Activated T-cell treated with anti-CD3 and anti-CD28 coated beads for 24 hours (primary cell): ENCODE results near the gene UBL5.
"Not testable (repeated sequence)": the region's sequence is repeated elsewhere in the genome, so short reads cannot be mapped to it uniquely, and the experiment has no call there.

Source experiments
- DNase-seq: peaks from one replicate; pipeline ENCODE4 v3.0.0-alpha.2; 2020; ENCODE audit warnings: low read depth

Gene UBL5

GRCh38 chr19:9827289-9828238 lies at the start of gene UBL5:
TSS of gene UBL5 (plus strand) at chr19:9827918. CDS start at chr19:9828338, 420 bp downstream.
- DNase-seq: peak; percentile 92

GRCh38 chr19:9782338-9782737 lies 45.4 kb upstream of the UBL5 start:
- DNase-seq: no peak

- DNase-seq: not testable (repeated sequence)
Observed at GRCh38 chr19:9784163-9784496, 43.6 kb upstream of the UBL5 start.

GRCh38 chr19:9785367-9786331 lies 42.1 kb upstream of the UBL5 start:
- peak; percentile 95 for DNase-seq

- no peak for DNase-seq
Observed at GRCh38 chr19:9786342-9786741, 41.4 kb upstream of the UBL5 start.

GRCh38 chr19:9786819-9787218 lies 40.9 kb upstream of the UBL5 start:
- DNase-seq: no peak

DNA sequence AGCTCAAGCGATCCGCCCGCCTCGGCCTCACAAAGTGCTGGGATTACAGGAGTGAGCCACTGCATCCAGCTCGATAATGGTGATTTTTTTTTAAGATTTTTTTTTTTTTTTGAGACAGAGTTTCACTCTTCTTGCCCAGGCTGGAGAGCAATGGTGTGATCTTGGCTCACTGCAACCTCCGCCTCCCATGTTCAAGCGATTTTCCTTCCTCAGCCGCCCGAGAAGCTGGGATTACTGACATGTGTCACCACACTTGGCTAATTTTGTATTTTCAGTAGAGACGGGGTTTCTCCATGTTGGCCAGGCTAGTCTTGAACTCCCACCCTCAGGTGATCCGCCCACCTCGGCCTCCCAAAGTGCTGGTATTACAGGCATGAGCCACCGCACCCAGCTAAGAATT lies 39.1 kb upstream of the UBL5 start:
- DNase-seq: not testable (repeated sequence)

DNA sequence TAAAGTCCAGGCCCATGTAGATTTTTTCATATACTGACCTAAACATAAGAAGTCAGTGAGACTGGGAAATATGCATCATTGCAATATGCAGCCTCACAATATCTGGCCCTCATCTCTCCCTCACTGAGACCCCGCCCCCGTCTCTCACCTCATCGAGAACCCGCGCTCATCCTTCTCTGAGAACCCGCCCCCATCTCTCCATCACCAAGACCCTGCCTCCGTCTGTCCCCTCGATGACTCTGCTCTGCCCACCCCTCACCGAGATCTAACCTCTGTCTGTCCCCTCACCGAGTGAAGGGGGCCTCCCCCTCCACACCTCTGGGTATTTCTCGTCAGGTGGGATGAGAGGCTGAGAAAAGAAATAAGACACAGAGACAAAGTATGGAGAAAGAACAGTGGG lies 38.7 kb upstream of the UBL5 start:
- no peak for DNase-seq

- DNase-seq: not testable (repeated sequence)
Observed at GRCh38 chr19:9789579-9789978, 38.1 kb upstream of the UBL5 start.

- DNase-seq: not testable (repeated sequence)
Observed at GRCh38 chr19:9791073-9791367, 36.7 kb upstream of the UBL5 start.

DNA sequence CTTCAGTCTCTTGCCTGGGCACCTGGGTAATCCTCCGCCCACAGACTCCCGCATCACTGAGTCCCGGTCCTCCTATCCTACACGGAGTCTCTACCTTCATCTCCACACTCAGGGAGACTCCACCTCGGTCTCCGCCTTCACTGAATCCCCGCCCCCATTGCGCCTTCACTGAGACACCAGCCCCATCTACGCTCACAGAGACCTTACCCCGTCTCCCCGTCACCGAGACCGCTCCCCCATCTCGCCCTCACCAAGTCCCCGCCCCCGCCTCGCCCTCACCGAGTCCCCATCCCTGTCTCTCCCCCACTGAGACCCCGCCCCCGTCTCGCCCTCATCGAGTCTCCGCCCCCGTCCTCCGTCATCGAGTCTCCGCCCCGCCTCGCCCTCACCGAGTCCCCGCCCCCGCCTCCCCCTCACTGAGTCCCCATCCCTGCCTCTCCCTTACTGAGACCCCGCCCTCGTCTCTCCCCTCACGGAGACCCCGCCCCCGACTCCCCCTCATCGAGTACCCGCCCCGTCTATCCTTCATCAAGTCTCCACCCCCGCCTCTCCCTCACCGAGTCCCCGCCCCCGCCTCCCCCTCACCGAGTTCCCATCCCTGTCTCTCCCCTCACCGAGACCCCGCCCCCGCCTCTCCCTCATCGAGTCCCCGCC lies 36.0 kb upstream of the UBL5 start:
- peak; percentile 82 for DNase-seq

- peak; percentile 83 for DNase-seq
Observed at GRCh38 chr19:9792206-9793070, 35.3 kb upstream of the UBL5 start.

- DNase-seq: peak; percentile 49
Observed at GRCh38 chr19:9793071-9793591, 34.6 kb upstream of the UBL5 start.

- DNase-seq: peak; percentile 79
Observed at GRCh38 chr19:9796113-9796773, 31.5 kb upstream of the UBL5 start.

DNA sequence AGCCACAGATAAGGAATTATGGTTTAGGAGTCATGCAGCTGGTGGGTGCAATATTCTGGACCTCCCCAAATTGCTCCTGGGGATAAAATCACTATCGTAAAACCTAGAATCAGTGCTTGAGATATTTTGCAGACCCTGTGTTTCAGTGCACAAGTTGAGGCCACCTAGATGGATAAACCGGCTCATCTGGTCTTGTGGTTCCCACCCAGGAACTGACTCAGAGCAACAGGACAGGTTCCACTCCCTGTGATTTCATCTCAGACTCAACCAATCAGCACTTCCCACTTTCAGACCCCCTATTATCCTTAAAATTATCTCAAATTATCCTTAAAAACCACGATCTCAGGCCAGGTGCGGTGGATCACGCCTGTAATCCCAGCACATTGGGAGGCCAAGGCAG lies 29.8 kb upstream of the UBL5 start:
- no peak for DNase-seq

DNA sequence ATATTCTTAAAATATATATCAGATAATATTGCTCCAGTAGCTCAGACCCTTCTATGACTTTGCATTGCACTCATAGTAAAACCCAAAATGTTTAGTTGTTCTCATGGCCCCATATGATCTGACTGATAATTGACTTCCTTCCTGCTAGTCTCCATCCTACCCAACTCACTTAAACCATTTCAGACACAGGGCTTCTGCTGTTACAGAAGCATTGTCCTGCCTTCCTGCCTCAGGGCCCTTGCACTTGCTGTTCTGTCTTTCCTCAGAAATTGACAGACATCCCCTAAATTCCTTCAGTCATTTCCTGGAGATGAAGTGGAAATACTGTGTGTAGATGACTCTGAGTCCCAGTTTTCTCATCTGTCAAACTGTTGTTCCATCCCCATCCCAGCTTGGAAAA lies 28.6 kb upstream of the UBL5 start:
- no peak for DNase-seq

DNA sequence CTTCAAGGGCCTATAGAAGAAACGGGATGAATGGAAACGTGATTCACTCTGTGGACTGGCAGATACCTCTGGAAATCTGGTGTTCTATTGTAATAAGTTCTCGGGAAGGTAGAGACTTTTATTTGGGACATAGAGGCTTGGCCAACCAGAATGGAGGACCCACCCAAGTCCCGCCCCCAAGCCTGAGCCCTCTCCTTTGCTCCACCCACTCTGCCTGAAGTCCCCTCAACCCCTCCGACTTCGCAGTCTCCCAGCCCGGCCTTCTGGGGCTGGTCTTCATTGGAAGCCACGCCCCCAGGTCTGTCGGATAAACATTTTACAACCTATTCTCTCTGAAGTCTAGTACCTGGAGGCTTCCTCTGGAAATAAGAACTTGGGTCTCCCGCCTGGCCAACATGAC lies 25.7 kb upstream of the UBL5 start:
- no peak for DNase-seq

DNA sequence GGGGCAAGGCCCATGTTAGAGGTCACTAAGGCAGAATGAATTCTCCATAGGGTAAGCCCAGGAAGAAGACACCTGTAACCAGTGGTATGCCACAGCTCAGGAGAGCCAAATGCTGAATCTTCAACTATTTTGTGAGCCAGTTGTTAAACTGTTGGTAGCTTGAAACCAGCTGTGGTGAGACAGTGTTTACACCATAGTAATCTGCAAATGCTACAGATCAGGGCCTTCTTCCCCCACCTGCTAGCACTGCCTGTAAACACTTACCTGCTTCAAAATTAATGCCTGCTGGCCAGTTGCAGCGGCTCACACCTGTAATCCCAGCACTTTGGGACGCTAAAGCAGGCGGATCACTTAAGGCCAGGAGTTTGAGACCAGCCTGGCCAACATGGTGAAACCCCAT lies 20.9 kb upstream of the UBL5 start:
- no peak for DNase-seq

GRCh38 chr19:9808855-9809824 lies 18.6 kb upstream of the UBL5 start:
- no peak for DNase-seq
